NCI-H2029 treated with DMSO at 0.1 percent for 48 hours (cell line): ENCODE measurements around the gene AGBL2.

ENCODE experiments used
- DNase-seq: peaks from one replicate; lab custom pipeline; 2025; lab: John Stamatoyannopoulos, UW

The AGBL2 gene

DNA sequence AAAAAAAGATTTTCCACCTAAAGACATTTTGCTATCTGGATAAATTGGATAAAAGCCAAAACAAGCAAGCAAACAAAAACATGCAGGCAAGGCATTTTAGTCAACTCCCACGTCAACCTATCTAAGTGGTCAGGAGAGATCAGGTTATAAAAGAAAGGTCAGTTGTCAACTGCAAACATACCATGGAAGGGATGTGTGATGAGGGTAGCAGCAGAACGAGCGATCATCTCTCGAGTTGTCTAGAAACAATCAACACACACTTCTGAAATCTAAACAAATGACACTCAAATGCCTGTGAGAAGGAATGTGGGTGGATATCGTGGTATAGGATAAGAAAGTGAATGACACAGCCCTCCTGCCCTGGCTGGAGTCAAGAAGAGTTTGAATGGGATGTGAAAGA is 83.7 kb downstream of the AGBL2 start:
- DNase-seq, result peak; percentile 18

DNA sequence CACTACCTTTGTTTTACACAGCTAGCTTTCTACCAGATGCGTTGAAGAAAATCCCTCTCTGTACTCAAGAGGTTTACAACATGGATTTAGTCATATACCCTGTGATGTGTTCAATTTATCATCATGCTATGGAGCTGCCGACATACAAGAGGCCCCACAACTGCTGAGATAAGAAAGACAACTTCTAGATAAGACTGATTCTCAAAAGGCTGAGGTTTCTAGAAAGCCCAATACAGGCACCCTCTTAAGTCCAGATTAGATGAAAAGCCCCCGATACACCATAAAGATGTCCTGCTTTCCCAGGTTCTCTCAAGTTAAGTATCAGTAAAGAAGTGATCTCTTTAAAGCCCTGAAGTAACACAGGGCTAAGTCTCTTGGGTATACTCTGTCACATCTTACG is 87.1 kb downstream of the AGBL2 start:
- no peak for DNase-seq

- no peak for DNase-seq
Observed at GRCh38 chr11:47626234-47626633, 88.9 kb downstream of the AGBL2 start.

DNA sequence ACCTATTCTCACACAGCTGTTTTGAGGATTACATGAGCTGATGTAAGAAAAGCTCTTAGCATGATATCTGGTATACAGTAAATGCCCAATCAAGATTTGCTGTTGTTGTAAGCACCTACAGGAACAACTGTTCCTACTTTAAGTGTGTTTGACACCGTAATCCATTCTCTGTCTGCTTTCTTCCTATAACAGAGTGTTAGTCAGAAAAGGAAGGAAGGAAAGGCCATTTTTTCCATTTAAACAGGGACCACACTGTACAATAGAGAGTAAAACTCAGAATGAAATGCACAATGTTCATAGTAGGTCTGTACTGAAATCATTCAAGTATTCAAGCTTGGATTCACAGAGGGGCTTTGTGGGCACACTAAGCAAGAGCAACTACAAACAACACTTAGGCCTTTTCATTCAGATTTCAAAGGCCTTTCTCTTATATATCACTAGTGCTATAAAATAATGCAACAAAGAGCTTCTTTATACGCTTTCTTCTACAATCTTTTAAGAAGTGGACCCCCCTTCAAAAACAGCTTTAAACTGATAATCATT is 94.3 kb downstream of the AGBL2 start:
- DNase-seq, result no peak

DNA sequence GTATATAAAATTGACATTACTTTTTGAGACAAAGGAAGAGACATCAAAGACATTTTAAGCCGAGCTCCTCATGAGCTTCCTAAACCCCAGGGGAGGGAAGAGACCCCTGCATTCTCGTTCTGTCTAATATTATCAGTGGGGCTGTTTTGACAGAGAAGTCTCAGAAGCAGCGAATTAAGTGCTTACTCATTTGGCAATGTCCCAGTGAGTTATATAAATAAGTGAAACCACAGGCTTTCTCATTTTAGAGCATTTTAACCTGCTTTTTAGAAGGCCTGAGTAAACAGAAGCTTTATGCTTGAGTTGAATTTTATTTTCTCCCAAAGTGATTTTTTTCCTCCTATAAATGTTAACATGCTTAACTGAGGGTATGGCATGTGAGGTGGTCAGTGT is 97.8 kb downstream of the AGBL2 start:
- no peak for DNase-seq

DNA sequence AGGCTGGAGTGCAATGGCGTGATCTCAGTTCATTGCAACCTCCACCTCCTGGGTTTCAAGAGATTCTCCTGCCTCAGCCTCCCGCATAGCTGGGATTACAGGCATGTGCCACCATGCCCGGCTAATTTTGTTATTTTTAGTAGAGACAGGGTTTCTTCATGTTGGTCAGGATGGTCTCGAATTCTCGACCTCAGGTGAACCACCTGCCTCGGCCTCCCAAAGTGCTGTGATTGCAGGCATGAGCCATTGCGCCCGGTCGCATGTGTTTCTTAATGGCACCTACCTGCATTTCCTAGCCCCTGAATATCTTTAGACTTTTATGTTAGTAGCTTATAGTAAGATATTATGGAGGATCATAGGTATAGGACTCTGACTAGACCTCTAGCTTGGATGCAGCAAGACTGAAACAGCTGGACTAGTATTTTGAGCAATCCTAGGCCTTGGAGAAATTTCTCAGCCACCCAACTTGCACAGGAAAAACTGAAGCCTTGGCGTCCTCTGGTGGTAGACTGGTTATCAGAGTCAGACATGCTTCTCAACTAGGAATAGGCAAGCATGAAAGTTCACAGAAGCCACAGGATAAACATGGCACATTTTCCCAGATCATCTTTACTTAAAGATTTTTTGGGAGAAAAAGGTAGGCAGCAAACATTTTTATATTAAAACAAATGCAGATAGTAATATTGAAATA is 98.3 kb downstream of the AGBL2 start:
- no peak for DNase-seq

DNA sequence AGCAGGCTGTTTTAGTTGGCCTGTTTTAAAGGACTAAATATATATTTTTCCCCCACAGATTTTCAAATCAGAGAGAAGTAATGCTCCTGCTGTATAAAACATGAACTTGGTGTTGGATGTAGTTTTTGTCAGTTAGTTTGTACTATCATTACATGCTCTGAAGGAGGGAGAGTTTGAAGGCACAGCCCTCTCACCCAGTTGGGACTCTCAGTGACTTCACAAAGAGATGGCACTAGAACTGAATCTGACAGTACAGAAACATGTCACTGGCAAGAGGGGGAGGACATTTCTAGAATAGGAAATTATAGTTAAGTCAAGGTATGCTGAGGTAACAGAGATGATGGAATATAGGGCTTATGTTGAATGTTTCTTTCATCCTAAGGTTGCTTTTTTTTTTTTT is 99.9 kb downstream of the AGBL2 start:
- DNase-seq, result no peak

DNA sequence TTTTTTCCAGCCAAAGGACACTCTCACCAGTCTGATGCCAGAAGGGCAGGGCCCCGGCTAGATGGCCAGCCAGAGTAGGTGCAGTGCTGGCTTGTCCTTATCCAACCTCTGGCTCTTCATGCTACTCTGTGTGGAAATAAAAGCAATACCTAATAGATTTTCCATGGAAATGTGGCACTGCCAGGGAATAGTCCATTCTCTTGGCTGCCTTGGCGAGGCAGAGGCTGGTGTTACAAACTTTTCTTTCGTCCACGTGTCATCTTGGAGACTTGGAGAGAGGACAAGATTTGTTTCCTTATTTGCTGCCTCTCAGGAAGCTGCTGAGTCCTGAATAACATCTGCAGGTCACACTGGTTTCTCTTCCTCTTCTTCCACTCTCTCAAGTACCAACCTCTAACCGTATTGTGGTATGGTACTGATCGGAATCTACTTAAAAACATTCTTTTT is 103.8 kb downstream of the AGBL2 start:
- no peak for DNase-seq

- DNase-seq, result no peak
Observed at GRCh38 chr11:47609675-47610074, 105.5 kb downstream of the AGBL2 start.
